Measurements from ENCODE around the gene TPI1. TPM values are rescaled to one million over a fixed set of nuclear protein-coding genes. Genes with fewer than 3 reads are reported as not detected.
A peak's percentile ranks its signal among the peaks of the same experiment; 100 is the strongest.

Gene TPI1
- polyA plus RNA-seq, 1 of the 3 experiments (the other 2 are of a cell fraction): 1,175 TPM

- TF ChIP-seq RCOR1 (IDR thresholded peaks at IDR 0.05; ENCODE audit: low read length) (no peak), RXRA (IDR thresholded peaks at IDR 0.05; ENCODE audit: borderline replicate concordance, low read depth) (no peak), ZBTB33 (IDR thresholded peaks at IDR 0.05; ENCODE audit: borderline replicate concordance, low read depth) (no peak), MEF2A (IDR thresholded peaks at IDR 0.05; ENCODE audit: borderline replicate concordance, low read depth) (no peak), POLR2AphosphoS5 (IDR thresholded peaks at IDR 0.05; ENCODE audit: low read depth, low read length) (no peak; the same call in 1 of the 2 replicates), EZH2phosphoT487 (IDR thresholded peaks at IDR 0.05; ENCODE audit: borderline replicate concordance, low read depth) (no peak)
Measured at GRCh38 chr12:6914246-6914946, 47.1 kb downstream of the TPI1 start, which contains the start of gene ENO2 (continued).

- Histone ChIP-seq H3K36me3 (replicated peaks in 1 of 2; ENCODE audit: control insufficient read depth in 1 of 2, insufficient read depth in 2 of 2, low read length in 1 of 2) (peaks cover under 1 to 9% of the 10 kb centered on the region in 2 experiments), H3K79me2 (ENCODE audit: insufficient read depth) (peaks cover 13% of the 10 kb centered on the region; the same call in 1 of the 2 replicates), H3K9ac (peak overlapping the region; percentile 75), H3K9me3 (no peaks in the 10 kb centered on the region), H3K4me1 (ENCODE audit: control insufficient read depth in 1 of 2, insufficient read depth in 2 of 2, low read depth in 1 of 2, low read length in 1 of 2) (peaks cover 14 to 18% of the 10 kb centered on the region in 2 experiments; a peak in 2 of 4 replicates), H4K20me1 (ENCODE audit: insufficient read depth) (no peaks in the 10 kb centered on the region), H3K4me2 (peak overlapping the region; percentile 97), H3K27ac (ENCODE audit: low read depth in 2 of 2, low read length in 1 of 2) (peak overlapping the region; percentile 49 to 82; a peak in 3 of 4 replicates), H3K4me3 (ENCODE audit: low read depth in 2 of 2, low read length in 1 of 2) (peak overlapping the region; percentile 69 to 92), H3K9me2 (no peaks in the 10 kb centered on the region), H2AFZ (ENCODE audit: low read depth) (peak overlapping the region; percentile 74; the same call in 1 of the 2 replicates), H3F3A (replicated peaks; ENCODE audit: insufficient read depth) (no peaks in the 10 kb centered on the region), H3K27me3 (ENCODE audit: insufficient read depth) (no peaks in the 10 kb centered on the region)
- ChIA-PET POLR2A (interaction anchor here (0.8 to 4.2 kb wide), 7 partner anchors 10 to 42 kb away, joined by 3 to 21 read pairs (median 11); partner anchors contain the start of genes C12orf57, RNU7-1 and SPSB2), CTCF (interaction anchor here (1.0 to 9.6 kb wide), 7 partner anchors 10 to 47 kb away, joined by 3 to 62 read pairs (median 4); partner anchors contain the start of genes C12orf57 and RNU7-1)
- peak; percentile 80 for DNase-seq
- 11% methylated on average over 20 of the region's 29 CpGs for WGBS (ENCODE audit: low lambda C conversion rate)
- TF ChIP-seq CTCF (IDR thresholded peaks at IDR 0.05) (no peak), CHD2 (IDR thresholded peaks at IDR 0.05; ENCODE audit: low read length, partially characterized antibody) (peak; percentile 12)
Measured at GRCh38 chr12:6914947-6915788, 47.8 kb downstream of the TPI1 start.

All from SK-N-SH (cell line).